Measurements from ENCODE around the gene SLC25A3. TPM values are rescaled to one million over a fixed set of nuclear protein-coding genes. Genes with fewer than 3 reads are reported as not detected.
"Not testable (repeated sequence)": the region's sequence is repeated elsewhere in the genome, so short reads cannot be mapped to it uniquely, and the experiment has no call there.

Gene SLC25A3
- total RNA-seq, 1 donor from 2014 or later: 619 TPM

- H3K27ac Mint-ChIP-seq: no peak overlapping the region
- no peak overlapping the region for H3K4me3 Mint-ChIP-seq (ENCODE audit: low read depth)
- no peak for DNase-seq (ENCODE audit: low spot score)
- peaks cover 25% of the 10 kb centered on the region for H3K36me3 Mint-ChIP-seq (ENCODE audit: low read depth)
- intact Hi-C loops (cut with micrococcal nuclease): no loop called here
- peaks cover 3% of the 10 kb centered on the region for H3K4me1 Mint-ChIP-seq (ENCODE audit: low read depth)
- no peaks in the 10 kb centered on the region for H3K27me3 Mint-ChIP-seq (ENCODE audit: low read depth)
- H3K9me3 Mint-ChIP-seq: no peaks in the 10 kb centered on the region
Measured at GRCh38 chr12:98606359-98606988, 13.0 kb downstream of the SLC25A3 start.

DNA sequence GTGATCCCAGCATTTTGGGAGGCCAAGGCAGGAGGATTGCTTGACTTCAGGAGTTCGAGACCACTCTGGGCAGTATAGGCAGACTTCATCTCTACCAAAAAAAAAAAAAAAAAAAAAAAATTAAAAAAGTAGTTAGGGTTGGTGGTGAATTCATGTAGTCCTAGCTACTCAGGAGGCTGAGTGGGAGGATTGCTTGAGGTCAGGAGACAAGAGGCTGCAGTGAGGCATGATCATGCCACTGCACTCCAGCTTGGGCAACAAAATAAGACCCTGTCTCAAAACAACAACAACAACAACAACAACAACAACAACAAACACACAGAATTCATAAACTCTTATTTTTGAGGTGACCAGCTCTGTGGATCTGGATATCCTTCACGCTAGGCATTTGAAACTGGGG lies 17.1 kb downstream of the SLC25A3 start:
- peaks cover 9% of the 10 kb centered on the region for H3K4me1 Mint-ChIP-seq (ENCODE audit: low read depth)
- no peaks in the 10 kb centered on the region for H3K27me3 Mint-ChIP-seq (ENCODE audit: low read depth)
- intact Hi-C loops (cut with micrococcal nuclease): no loop called here
- no peak for DNase-seq (ENCODE audit: low spot score)
- no peak overlapping the region for H3K4me3 Mint-ChIP-seq (ENCODE audit: low read depth)
- H3K27ac Mint-ChIP-seq: no peak overlapping the region
- peaks cover 12% of the 10 kb centered on the region for H3K36me3 Mint-ChIP-seq (ENCODE audit: low read depth)
- H3K9me3 Mint-ChIP-seq: no peaks in the 10 kb centered on the region

DNA sequence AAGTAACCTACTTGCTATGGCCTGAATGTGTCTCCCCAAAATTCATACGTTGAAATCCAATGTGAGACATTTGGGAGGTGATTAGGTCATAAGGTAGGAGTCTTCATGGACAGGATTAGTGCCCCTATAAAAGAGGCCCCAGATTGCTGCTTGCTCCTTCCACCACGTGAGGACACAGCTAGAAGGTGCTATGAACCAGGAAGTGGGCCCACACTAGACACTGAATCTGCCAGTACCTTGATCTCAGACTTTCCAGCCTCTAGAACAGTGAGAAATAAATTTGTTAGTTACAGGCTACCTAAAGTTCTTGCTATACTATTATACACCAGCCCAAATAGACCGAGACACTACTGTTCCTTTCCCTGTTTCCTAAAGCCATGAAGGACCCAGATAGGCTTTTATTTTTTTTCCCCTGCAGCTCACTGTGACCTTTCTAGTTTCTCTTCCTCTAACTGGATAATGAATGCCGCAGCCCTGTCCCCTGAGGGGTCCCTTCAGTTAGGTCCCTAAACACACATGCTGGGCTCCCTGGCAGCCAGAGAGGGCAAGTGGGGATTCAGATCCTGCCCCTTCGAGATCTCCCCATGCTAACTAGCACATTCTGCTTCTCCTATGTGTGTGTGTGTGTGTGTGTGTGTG lies 19.3 kb downstream of the SLC25A3 start:
- Mint-ChIP-seq H3K9me3 (no peaks in the 10 kb centered on the region), H3K27me3 (ENCODE audit: low read depth) (no peaks in the 10 kb centered on the region), H3K4me1 (ENCODE audit: low read depth) (peaks cover 7% of the 10 kb centered on the region), H3K27ac (peak overlapping the region; percentile 74), H3K4me3 (ENCODE audit: low read depth) (no peak overlapping the region), H3K36me3 (ENCODE audit: low read depth) (peaks cover 16% of the 10 kb centered on the region)
- intact Hi-C loops (cut with micrococcal nuclease): loop anchor here (2.0 kb wide), 1 partner anchor 16 kb away; no protein-coding TSS in a partner anchor
- no peak for DNase-seq (ENCODE audit: low spot score)

DNA sequence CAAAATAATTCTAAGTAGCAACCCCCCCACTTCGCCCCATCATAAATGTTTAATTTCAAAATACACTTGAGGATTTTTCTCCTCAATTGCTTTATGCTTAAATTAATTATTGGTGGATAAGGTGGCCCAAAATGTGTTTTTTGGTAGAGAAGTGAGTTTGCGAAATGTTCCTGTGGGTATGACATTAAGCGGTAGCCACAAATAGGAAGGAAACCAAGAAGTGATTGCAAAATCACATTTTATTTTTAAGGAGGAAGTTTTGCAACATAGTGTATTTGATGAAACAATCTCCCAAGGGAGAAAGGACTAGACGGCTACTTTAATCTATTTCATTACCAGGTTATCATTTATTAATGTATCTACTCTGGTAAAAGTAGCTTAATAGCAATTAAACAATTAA lies 25.5 kb downstream of the SLC25A3 start:
- peaks cover 10% of the 10 kb centered on the region for H3K36me3 Mint-ChIP-seq (ENCODE audit: low read depth)
- no peak overlapping the region for H3K4me3 Mint-ChIP-seq (ENCODE audit: low read depth)
- H3K27me3 Mint-ChIP-seq (ENCODE audit: low read depth): no peaks in the 10 kb centered on the region
- DNase-seq (ENCODE audit: low spot score): no peak
- intact Hi-C loops (cut with micrococcal nuclease): no loop called here
- H3K9me3 Mint-ChIP-seq: no peaks in the 10 kb centered on the region
- no peaks in the 10 kb centered on the region for H3K4me1 Mint-ChIP-seq (ENCODE audit: low read depth)
- no peak overlapping the region for H3K27ac Mint-ChIP-seq

DNA sequence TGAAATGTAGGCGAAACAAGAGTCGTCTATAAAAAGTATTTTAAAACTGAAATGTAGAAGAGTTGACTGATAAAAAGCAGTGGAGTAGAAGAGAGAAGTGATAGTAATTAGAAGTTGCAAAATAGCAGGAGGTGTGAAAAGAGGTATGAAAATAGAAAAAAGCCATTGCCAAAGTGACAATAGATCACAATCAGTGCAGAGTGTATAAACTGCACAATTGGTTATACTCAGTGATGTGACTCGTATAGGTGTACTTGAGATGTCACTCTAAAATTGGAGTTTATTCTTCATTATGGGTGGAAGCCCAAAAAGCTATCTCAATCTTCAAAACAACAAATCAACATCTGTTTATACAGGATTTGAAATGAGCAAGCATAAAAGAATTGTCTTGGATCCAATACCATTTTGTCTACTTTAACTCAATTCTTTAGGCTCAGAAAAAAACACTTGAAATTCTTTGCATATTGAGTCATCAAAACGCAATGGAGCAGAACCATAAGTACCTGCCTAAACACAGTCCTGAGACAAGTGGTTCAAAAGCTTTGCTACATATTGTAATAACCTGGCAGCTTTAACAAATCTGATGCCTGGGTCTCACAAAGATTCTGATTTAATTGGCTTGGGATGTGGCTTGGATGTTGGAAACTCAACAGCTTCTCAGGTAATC lies 42.3 kb downstream of the SLC25A3 start:
- intact Hi-C loops (cut with micrococcal nuclease): no loop called here
- Mint-ChIP-seq H3K27ac (no peak overlapping the region), H3K9me3 (no peaks in the 10 kb centered on the region), H3K36me3 (ENCODE audit: low read depth) (peaks cover 46% of the 10 kb centered on the region), H3K4me1 (ENCODE audit: low read depth) (peaks cover 18% of the 10 kb centered on the region), H3K4me3 (ENCODE audit: low read depth) (no peak overlapping the region), H3K27me3 (ENCODE audit: low read depth) (no peaks in the 10 kb centered on the region)
- DNase-seq (ENCODE audit: low spot score): no peak

GRCh38 chr12:98637068-98637467 lies 43.6 kb downstream of the SLC25A3 start:
- intact Hi-C loops (cut with micrococcal nuclease): no loop called here
- Mint-ChIP-seq H3K4me3 (ENCODE audit: low read depth) (no peak overlapping the region), H3K4me1 (ENCODE audit: low read depth) (peaks cover 23% of the 10 kb centered on the region), H3K27ac (no peak overlapping the region), H3K27me3 (ENCODE audit: low read depth) (no peaks in the 10 kb centered on the region), H3K36me3 (ENCODE audit: low read depth) (peaks cover 55% of the 10 kb centered on the region), H3K9me3 (no peaks in the 10 kb centered on the region)
- DNase-seq (ENCODE audit: low spot score): no peak

DNA sequence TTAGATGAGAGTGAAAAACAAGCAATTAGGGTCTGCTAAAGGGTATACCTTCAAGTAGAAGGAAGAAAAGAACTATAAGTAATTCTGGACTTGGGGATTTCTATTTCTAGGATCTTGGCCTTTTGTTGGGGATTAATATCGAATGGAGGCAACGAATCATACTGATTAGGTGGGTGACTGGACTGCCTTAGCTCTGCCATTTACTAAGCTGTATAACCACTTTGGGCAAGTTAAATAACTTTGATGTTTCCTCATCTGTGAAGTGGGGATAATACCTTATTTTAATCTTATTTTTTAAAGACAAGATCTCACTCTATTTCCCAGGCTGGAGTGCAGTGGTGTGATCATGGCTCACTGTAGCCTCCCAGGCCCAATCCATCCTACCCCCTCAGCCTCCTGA lies 44.5 kb downstream of the SLC25A3 start:
- Mint-ChIP-seq H3K36me3 (ENCODE audit: low read depth) (peaks cover 46% of the 10 kb centered on the region), H3K4me1 (ENCODE audit: low read depth) (peaks cover 25% of the 10 kb centered on the region), H3K27me3 (ENCODE audit: low read depth) (no peaks in the 10 kb centered on the region), H3K9me3 (no peaks in the 10 kb centered on the region), H3K27ac (no peak overlapping the region), H3K4me3 (ENCODE audit: low read depth) (no peak overlapping the region)
- no peak for DNase-seq (ENCODE audit: low spot score)
- intact Hi-C loops (cut with micrococcal nuclease): no loop called here

DNA sequence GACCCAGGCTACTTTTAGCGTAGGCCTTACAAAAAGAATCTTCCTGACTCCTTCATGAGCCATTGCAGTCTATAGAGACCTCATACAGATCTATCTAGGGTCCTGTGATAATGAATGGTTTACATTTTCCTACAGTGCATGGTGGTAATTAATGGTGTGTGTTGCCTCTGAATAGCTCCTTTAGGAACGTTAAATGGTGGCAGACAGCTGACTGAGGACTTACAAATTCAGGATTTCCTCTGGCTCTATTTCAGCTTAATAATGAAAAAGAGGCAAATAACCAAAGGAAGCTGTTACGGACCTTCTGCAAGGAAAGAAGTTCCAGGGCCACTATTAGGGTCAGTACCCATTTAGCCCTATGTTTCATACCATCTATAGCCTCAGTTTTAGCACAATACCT lies 46.0 kb downstream of the SLC25A3 start:
- DNase-seq (ENCODE audit: low spot score): no peak
- Mint-ChIP-seq H3K36me3 (ENCODE audit: low read depth) (peaks cover 40% of the 10 kb centered on the region), H3K4me3 (ENCODE audit: low read depth) (no peak overlapping the region), H3K27me3 (ENCODE audit: low read depth) (no peaks in the 10 kb centered on the region), H3K27ac (no peak overlapping the region), H3K4me1 (ENCODE audit: low read depth) (peaks cover 29% of the 10 kb centered on the region), H3K9me3 (no peaks in the 10 kb centered on the region)
- intact Hi-C loops (cut with micrococcal nuclease): no loop called here

GRCh38 chr12:98642801-98643200 lies 49.3 kb downstream of the SLC25A3 start:
- Mint-ChIP-seq H3K4me1 (ENCODE audit: low read depth) (peaks cover 28% of the 10 kb centered on the region), H3K36me3 (ENCODE audit: low read depth) (peaks cover 29% of the 10 kb centered on the region), H3K27ac (peak overlapping the region; percentile 49), H3K4me3 (ENCODE audit: low read depth) (peak overlapping the region; percentile 97)
- DNase-seq (ENCODE audit: low spot score); intact Hi-C loops (cut with micrococcal nuclease); H3K9me3 Mint-ChIP-seq; H3K27me3 Mint-ChIP-seq (ENCODE audit: low read depth): not testable (repeated sequence)

DNA sequence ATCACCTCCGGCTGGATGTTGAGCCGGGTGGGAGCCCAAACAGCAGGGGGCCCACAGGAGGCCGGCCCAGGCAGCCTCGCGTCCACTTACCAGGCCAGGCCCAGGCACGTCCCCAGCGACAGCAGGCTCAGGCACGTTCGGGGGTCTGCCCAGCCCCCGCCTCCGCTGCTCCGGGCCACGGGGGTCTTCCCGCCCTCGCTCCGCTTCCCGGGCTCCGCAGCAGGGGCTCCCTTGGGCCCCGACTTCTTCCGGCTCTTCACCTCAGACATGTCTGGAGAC lies 50.9 kb downstream of the SLC25A3 start:
- H3K4me1 Mint-ChIP-seq (ENCODE audit: low read depth): peaks cover 27% of the 10 kb centered on the region
- no peak for DNase-seq (ENCODE audit: low spot score)
- no peaks in the 10 kb centered on the region for H3K27me3 Mint-ChIP-seq (ENCODE audit: low read depth)
- peak overlapping the region; percentile 98 for H3K27ac Mint-ChIP-seq
- peak overlapping the region; percentile 97 for H3K4me3 Mint-ChIP-seq (ENCODE audit: low read depth)
- H3K36me3 Mint-ChIP-seq (ENCODE audit: low read depth): peaks cover 28% of the 10 kb centered on the region
- H3K9me3 Mint-ChIP-seq: no peaks in the 10 kb centered on the region
- intact Hi-C loops (cut with micrococcal nuclease): loop anchor here (1.0 to 2.0 kb wide), 6 partner anchors 12 to 1738 kb away; partner anchors contain the start of genes ACTR6, NEDD1 and TMPO

GRCh38 chr12:98644712-98645571 lies 51.5 kb downstream of the SLC25A3 start, which contains the start of the genes APAF1 and IKBIP:
TSS of gene APAF1 (plus strand) at chr12:98645290. CDS start at chr12:98648360, 3,070 bp downstream.
TSS of gene IKBIP (minus strand) at chr12:98644788. CDS start at chr12:98644701, 87 bp downstream.
- peaks cover 32% of the 10 kb centered on the region for H3K36me3 Mint-ChIP-seq (ENCODE audit: low read depth)
- H3K4me1 Mint-ChIP-seq (ENCODE audit: low read depth): peaks cover 32% of the 10 kb centered on the region
- no peaks in the 10 kb centered on the region for H3K27me3 Mint-ChIP-seq (ENCODE audit: low read depth)
- no peaks in the 10 kb centered on the region for H3K9me3 Mint-ChIP-seq
- intact Hi-C loops (cut with micrococcal nuclease): loop anchor here (1.0 to 2.0 kb wide), 7 partner anchors 11 to 1738 kb away; partner anchors contain the start of genes ACTR6, NEDD1, SLC25A3 and TMPO
- peak within 1 kb of the TSS; percentile 97 for H3K4me3 Mint-ChIP-seq (ENCODE audit: low read depth)
- peak within 1 kb of the TSS; percentile 98 for H3K27ac Mint-ChIP-seq
- DNase-seq (ENCODE audit: low spot score): peak; percentile 94

GRCh38 chr12:98645572-98646067 lies 52.1 kb downstream of the SLC25A3 start:
- peak overlapping the region; percentile 97 for H3K4me3 Mint-ChIP-seq (ENCODE audit: low read depth)
- peak overlapping the region; percentile 79 for H3K27ac Mint-ChIP-seq
- H3K27me3 Mint-ChIP-seq (ENCODE audit: low read depth): no peaks in the 10 kb centered on the region
- peaks cover 32% of the 10 kb centered on the region for H3K4me1 Mint-ChIP-seq (ENCODE audit: low read depth)
- peak; percentile 16 for DNase-seq (ENCODE audit: low spot score)
- intact Hi-C loops (cut with micrococcal nuclease): loop anchor here (1.0 to 2.0 kb wide), 5 partner anchors 52 to 1739 kb away; partner anchors contain the start of genes ACTR6, NEDD1, SLC25A3 and TMPO
- peaks cover 35% of the 10 kb centered on the region for H3K36me3 Mint-ChIP-seq (ENCODE audit: low read depth)
- no peaks in the 10 kb centered on the region for H3K9me3 Mint-ChIP-seq

All from activated T-helper 2 cell treated with anti-CD3 and anti-CD28 coated beads, Interferon-gamma antibody, Interleukin-2, Interleukin-4, amounts not matched to agents 10 μg/mL and 5 μg/mL and 100 μg/mL, durations not matched to agents 14 hours and 24 hours and 36 hours (primary cell).